Bronchial smooth muscle cell (primary cell): Measurements from ENCODE around the gene CCR9. TPM values are rescaled to one million over a fixed set of nuclear protein-coding genes. Genes with fewer than 3 reads are reported as not detected.

Experiments used
- total RNA-seq: library from RNA; depleted of rRNA; stranded (reverse); fragments of >200 nt; gene quantifications from 2 replicates; pipeline ENCODE4 v1.2.1, GENCODE V29; 2014

Gene CCR9, protein sequence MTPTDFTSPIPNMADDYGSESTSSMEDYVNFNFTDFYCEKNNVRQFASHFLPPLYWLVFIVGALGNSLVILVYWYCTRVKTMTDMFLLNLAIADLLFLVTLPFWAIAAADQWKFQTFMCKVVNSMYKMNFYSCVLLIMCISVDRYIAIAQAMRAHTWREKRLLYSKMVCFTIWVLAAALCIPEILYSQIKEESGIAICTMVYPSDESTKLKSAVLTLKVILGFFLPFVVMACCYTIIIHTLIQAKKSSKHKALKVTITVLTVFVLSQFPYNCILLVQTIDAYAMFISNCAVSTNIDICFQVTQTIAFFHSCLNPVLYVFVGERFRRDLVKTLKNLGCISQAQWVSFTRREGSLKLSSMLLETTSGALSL
- not detected in 2 replicates for total RNA-seq

DNA sequence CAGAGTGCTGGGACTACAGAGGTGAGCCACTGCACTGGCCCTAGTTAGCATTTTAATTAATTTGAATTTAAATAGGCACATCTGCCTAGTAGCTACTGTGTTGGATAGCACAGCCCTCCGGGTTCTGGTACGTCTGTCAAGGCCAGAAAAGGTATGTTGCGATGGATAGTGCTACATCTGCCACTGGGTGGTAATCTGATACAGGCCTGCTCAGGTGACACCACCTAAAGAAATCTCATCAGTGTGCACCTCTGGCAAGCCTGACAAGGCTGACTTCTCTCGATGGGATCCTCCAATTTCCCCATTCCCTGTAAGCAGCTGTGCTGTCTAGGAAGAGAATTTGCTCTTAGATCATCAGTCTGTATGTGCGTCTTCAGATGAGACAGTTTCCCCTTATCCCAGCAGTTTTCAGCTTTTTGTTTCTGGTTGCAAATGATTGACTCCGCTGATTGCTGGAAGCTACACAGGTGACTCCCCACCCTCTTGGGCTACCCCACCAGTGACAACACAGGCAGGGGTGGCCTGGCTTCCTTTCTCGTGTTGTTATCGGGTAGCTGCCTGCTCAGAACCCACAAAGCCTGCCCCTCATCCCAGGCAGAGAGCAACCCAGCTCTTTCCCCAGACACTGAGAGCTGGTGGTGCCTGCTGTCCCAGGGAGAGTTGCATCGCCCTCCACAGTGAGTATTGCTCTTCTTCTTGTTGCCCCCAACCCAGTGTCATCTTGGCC lies at the start of gene CCR9:
Gene CCR9 (plus strand): TSS at position 565 of the 727 bp plus-strand sequence. CDS start 8,391 bp downstream, outside the sequence.

DNA sequence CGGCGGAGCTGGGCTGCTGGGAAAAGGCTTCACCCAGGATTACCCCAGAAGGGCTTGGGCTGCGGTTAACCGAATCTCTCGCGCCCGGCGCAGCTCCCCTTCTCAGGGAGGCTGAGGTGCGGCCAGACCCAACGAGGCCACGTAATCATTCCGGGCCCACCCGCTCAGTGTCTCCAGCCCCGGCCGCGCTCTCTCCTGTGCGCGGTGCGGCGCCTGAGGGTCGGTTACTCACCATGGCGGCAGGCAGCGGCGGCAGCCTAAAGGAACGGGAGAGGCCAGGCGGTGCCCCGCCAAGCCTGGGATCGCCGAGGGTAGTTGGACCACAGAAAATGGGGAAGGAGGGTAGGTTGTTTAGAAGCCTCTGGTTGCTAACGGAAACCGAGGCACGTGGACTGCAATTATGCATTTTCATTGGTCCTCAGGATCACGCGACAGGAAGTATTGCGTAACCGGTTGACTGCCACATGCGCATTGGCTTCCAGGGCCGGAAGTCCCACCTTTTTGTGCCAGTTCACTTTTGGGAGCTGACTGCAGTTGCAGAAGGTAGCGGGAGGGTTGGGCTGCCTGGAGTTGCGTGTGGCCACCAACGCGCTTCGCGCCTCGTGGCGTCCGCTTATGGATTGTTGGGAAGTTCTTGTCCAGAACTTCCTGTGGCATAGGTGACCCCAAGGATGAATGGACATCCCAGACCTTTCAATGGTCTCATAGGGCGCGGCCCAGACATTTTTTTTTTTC lies 44.4 kb upstream of the CCR9 start, which contains the start of gene LZTFL1:
Gene LZTFL1 (minus strand): TSS at position 363 of the 735 bp plus-strand sequence. CDS start 128 bp downstream, at position 235.

DNA sequence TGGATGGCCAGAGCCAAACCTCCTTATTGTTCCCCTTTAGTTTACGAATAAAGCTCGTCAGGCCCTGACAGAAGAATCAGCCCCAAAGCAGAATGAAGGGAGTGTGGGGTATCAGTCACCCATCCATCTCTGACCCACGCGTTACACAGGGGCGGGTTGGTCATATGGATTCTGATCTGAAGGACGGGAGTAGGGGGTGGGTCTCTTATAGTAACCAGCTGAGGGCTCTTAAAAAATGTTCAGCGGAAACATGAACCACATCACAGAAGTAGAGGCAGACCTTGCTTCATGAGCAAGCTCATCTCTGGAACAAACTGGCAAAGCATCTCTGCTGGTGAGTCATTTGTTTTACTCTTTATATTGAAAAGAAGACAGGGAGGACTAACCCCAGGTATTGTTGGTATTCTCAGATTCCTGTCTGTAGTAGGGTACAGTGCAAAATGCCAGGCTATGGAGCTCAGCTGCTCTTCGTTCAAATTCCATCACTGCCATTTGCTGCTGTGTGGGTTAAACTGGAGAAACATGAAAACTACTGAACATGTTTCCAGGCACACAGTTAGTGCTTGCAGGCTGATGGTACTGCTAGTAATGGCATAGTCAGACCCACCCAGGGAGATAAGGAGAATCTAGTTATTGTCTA lies 57.0 kb downstream of the CCR9 start, which contains the start of gene CXCR6:
Gene CXCR6 (plus strand): TSS at position 258 of the 640 bp plus-strand sequence. CDS start 3,018 bp downstream, outside the sequence.

Other genes with a start within 250 kb of the CCR9 start
- 27.1 and 32.4 TPM in 2 replicates for gene SACM1L, start 197.1 kb upstream of the CCR9 start, total RNA-seq
- not detected in 2 replicates for gene SLC6A20, start 90.0 kb upstream of the CCR9 start, total RNA-seq
- gene LZTFL1, start 44.4 kb upstream of the CCR9 start, total RNA-seq, result 10.7 and 12.5 TPM in 2 replicates
- not detected in 2 replicates for gene CXCR6, start 56.9 kb downstream of the CCR9 start, total RNA-seq
- gene FYCO1, start 109.3 kb downstream of the CCR9 start, total RNA-seq, result 29.7 and 30.9 TPM in 2 replicates
- under 0.01 TPM in 1 of 2 replicates, not detected in the other for gene XCR1, start 140.9 kb downstream of the CCR9 start, total RNA-seq